HepG2 (cell line): Measurements from ENCODE around the gene LRRC53. TPM values are rescaled to one million over a fixed set of nuclear protein-coding genes. Genes with fewer than 3 reads are reported as not detected.

Source experiments
- ATAC-seq: fragments of 200-7000 bp; cut with Tn5 transposase; 3 replicates; pipeline ENCODE4 v1.9.1; 2020; ENCODE audit warnings: mild to moderate bottlenecking, moderate library complexity
- BruUV-seq: library from RNA; stranded (reverse); fragments of 400-500 nt; replicated peaks from 2 replicates; lab custom pipeline; 2021; lab: Mats Ljungman, UMichigan
- CTCF ChIA-PET: fragments of 300-600 bp; formaldehyde crosslinking; extraction: SDS; loops from one replicate; lab custom pipeline; 2021; ENCODE audit warnings: low total read pairs, inconsistent platforms, low intra/inter-chr PET ratio; lab: Yijun Ruan, JAX
- POLR2A ChIA-PET: fragments of 350-600 bp; sonication (Branson Sonifier 250); formaldehyde crosslinking; loops from one replicate; lab custom pipeline; 2020; ENCODE audit warnings: antibody characterized with exemption, inconsistent platforms; lab: Yijun Ruan, JAX
- DNase-seq: peaks from one replicate; pipeline ENCODE4 v3.0.0-alpha.2; 2015; ENCODE audit warnings: low spot score
- FAIRE-seq: peaks from 3 replicates; lab custom pipeline; 2011; peaks lifted over from hg19 to GRCh38; lab: Jason Lieb, UNC
- H2AFZ ChIP-seq: one replicate; pipeline ENCODE4 v1.6.1; 2011; ENCODE audit warnings: low read length, inconsistent platforms
- H3K27ac ChIP-seq: fragments of 300-600 bp; 3 replicates; pipeline ENCODE4 v1.8.0; 2011; ENCODE audit warnings: mixed run types, mild to moderate bottlenecking, mixed read lengths, low read length, inconsistent platforms; ENCODE audit not compliant: insufficient read depth; ENCODE audit errors: extremely low read length
- H3K27me3 ChIP-seq, 2 experiments: fragments of 200-600 bp in 1 of 2; 2 replicates in 1 of 2; 3 replicates in 1 of 2; pipeline versions ENCODE4 v1.6.0 to v1.8.0; 2011; ENCODE audit warnings: low read length in 2 of 2, mild to moderate bottlenecking in 2 of 2, moderate library complexity in 2 of 2, inconsistent platforms in 1 of 2; ENCODE audit not compliant: insufficient read depth in 2 of 2, control insufficient read depth in 1 of 2
- H3K36me3 ChIP-seq, 2 experiments: fragments of 200-600 bp in 1 of 2; replicated peaks in 1 of 2; 2 replicates in 1 of 2; 3 replicates in 1 of 2; pipeline versions ENCODE4 v1.5.1 to v1.8.0; 2011; ENCODE audit warnings: low read length in 2 of 2, inconsistent platforms in 1 of 2; ENCODE audit not compliant: insufficient read depth in 2 of 2, control insufficient read depth in 1 of 2
- H3K4me1 ChIP-seq: 2 replicates; pipeline ENCODE4 v1.5.1; 2012; ENCODE audit warnings: low read length, inconsistent platforms; ENCODE audit not compliant: insufficient read depth
- H3K4me2 ChIP-seq: 2 replicates; pipeline ENCODE4 v1.6.0; 2011; ENCODE audit warnings: low read depth, low read length, inconsistent platforms
- H3K4me3 ChIP-seq, 3 experiments: fragments of 200-600 bp in 1 of 3; sonication (generic), shearing (Covaris generic) in 1 of 3; replicated peaks in 1 of 3; 2 replicates each; pipeline ENCODE4 v1.5.1; 2011 to 2016; ENCODE audit warnings: low read length in 3 of 3, inconsistent platforms in 2 of 3, low read depth in 2 of 3, mild to moderate bottlenecking in 2 of 3, control low read depth in 1 of 3, mixed read lengths in 1 of 3; ENCODE audit not compliant: insufficient read depth in 1 of 3
- H3K79me2 ChIP-seq: one replicate; pipeline ENCODE4 v1.6.1; 2011; ENCODE audit warnings: low read length, inconsistent platforms; ENCODE audit not compliant: insufficient read depth
- H3K9ac ChIP-seq: 2 replicates; pipeline ENCODE4 v1.6.0; 2011; ENCODE audit warnings: mild to moderate bottlenecking, low read depth, low read length, inconsistent platforms; ENCODE audit not compliant: insufficient read depth
- H3K9me3 ChIP-seq: 2 replicates; pipeline ENCODE4 v1.5.1; 2012; ENCODE audit warnings: mild to moderate bottlenecking, low read length
- H4K20me1 ChIP-seq: 2 replicates; pipeline ENCODE4 v1.6.0; 2011; ENCODE audit warnings: inconsistent platforms, mild to moderate bottlenecking, low read length, moderate library complexity; ENCODE audit not compliant: insufficient read depth
- CEBPG ChIP-seq: IDR thresholded peaks from 2 replicates; pipeline ENCODE4 v1.6.1; 2016
- FOXP1 ChIP-seq, 2 experiments: fragments of 450-650 bp in 1 of 2; IDR thresholded peaks; 2 replicates each; pipeline ENCODE4 v1.6.1; 2017 to 2018; ENCODE audit warnings: antibody characterized with exemption in 1 of 2
- KLF6 ChIP-seq: IDR thresholded peaks from 2 replicates; pipeline ENCODE4 v1.8.0; 2016; ENCODE audit warnings: missing biosample characterization, missing genetic modification reagents
- MIER3 ChIP-seq: IDR thresholded peaks from 2 replicates; pipeline ENCODE4 v1.6.1; 2016; ENCODE audit warnings: missing compliant biosample characterization, borderline replicate concordance
- SMAD3 ChIP-seq: sonication (generic); formaldehyde crosslinking; IDR thresholded peaks from 2 replicates; pipeline ENCODE4 v1.4.0; 2020; ENCODE audit warnings: missing genetic modification reagents
- STAG1 ChIP-seq: sonication (generic); formaldehyde crosslinking; IDR thresholded peaks from 2 replicates; pipeline ENCODE4 v1.4.0; 2020; ENCODE audit warnings: missing genetic modification reagents
- TBX3 ChIP-seq: fragments of 450-650 bp; IDR thresholded peaks from 2 replicates; pipeline ENCODE4 v1.6.1; 2017; ENCODE audit warnings: antibody characterized with exemption, mild to moderate bottlenecking, inconsistent platforms, borderline replicate concordance
- ZNF343 ChIP-seq: sonication (generic); formaldehyde crosslinking; IDR thresholded peaks from 2 replicates; pipeline ENCODE4 v1.4.0; 2020; ENCODE audit warnings: mild to moderate bottlenecking, missing genetic modification reagents
- WGBS: methylation state at CpG from one replicate; pipeline ENCODE4 v1.1.6; 2017; ENCODE audit warnings: low lambda C conversion rate; 5-methylcytosine and 5-hydroxymethylcytosine counted together
- in situ Hi-C: cut with HindIII; loops from 2 replicates; pipeline ENCODE4 v1.10.0; 2017; ENCODE audit warnings: low pct_unique_long_range_greater_than_20kb; ENCODE audit not compliant: extremely low pct_ligation_motif_present
- intact Hi-C: fragments of 100-400 bp; cut with micrococcal nuclease; formaldehyde crosslinking; loops from one replicate; pipeline ENCODE4 v1.10.0; 2022; ENCODE audit not compliant: unreplicated experiment
- polyA plus RNA-seq, 8 experiments: library from polyadenylated mRNA; depleted of rRNA in 3 of 8; stranded (reverse) in 7 of 8; unstranded in 1 of 8; fragments of >200 nt; fragmentation: Illumina TruSeq in 4 of 8; extraction: Trizol in 4 of 8; gene quantifications; 2 replicates each; pipeline versions ENCODE4 v1.2.1 to v1.2.3, GENCODE V29; 2011 to 2016; ENCODE audit warnings: low read depth in 4 of 8, missing spikeins in 1 of 8, mixed read lengths in 1 of 8; ENCODE audit not compliant: insufficient read depth in 1 of 8
- total RNA-seq, 5 experiments: library from RNA; depleted of rRNA; stranded (reverse); fragments of >200 nt; fragmentation: Illumina TruSeq; extraction: Trizol; gene quantifications; 2 replicates each; pipeline ENCODE4 v1.2.3, GENCODE V29; 2016; ENCODE audit warnings: low read depth in 1 of 5
- TF ChIP-seq, protein P1 (sequence below): sonication (generic); formaldehyde crosslinking; IDR thresholded peaks from 2 replicates; pipeline ENCODE4 v1.8.1; 2022; ENCODE audit warnings: low read depth, mild to moderate bottlenecking, missing genetic modification reagents
- TF ChIP-seq, protein P2 (sequence below): sonication (generic); formaldehyde crosslinking; IDR thresholded peaks from 2 replicates; pipeline ENCODE4 v1.4.0; 2020; ENCODE audit warnings: missing genetic modification reagents
- TF ChIP-seq, protein P3 (sequence below): sonication (generic); formaldehyde crosslinking; IDR thresholded peaks from 2 replicates; pipeline ENCODE4 v1.4.0; 2020; ENCODE audit warnings: missing genetic modification reagents
- TF ChIP-seq, protein P4 (sequence below): sonication (generic); formaldehyde crosslinking; IDR thresholded peaks from 2 replicates; pipeline ENCODE4 v1.5.1; 2020; ENCODE audit warnings: missing genetic modification reagents, mild to moderate bottlenecking, borderline replicate concordance
- TF ChIP-seq, protein P5 (sequence below): sonication (generic); formaldehyde crosslinking; IDR thresholded peaks from 2 replicates; pipeline ENCODE4 v1.5.0; 2020; ENCODE audit warnings: missing genetic modification reagents

Gene LRRC53
- total and polyA plus RNA-seq, 2 of the 13 experiments (the other 11 are each of a cell fraction or from before 2014, with no cell fraction given) = not detected

DNA sequence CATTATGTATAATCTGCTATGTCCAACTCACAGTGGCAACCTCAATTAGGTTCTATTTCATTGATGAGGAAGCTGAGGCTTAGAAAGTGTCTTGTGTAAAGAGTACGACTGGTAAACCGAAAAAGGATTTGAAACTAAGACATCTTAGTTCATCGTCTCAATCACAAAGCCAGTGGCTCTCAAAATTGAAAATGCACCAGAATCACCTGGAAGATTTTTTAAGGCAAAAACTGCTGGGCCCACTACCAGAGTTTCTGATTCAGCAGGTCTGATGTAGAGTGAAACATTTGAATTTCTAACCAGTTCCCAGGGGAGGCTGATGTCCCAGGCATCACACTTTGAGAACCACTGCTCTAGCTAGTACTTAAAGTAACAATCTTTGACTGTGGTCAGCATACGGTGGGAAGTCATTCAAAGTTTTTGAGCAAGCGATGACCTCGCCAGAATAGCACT lies 5.2 kb upstream of the LRRC53 start:
- BruUV-seq = no TSS peak
- ATAC-seq = no peak
- no peaks in the 10 kb centered on the region for H3K79me2 ChIP-seq
- H3K9me3 ChIP-seq = no peaks in the 10 kb centered on the region
- ChIA-PET POLR2A (no interaction called here), CTCF (no interaction called here)
- in situ Hi-C loops = no loop called here
- 7% methylated on average over 6 of the region's 6 CpGs for WGBS
- no peaks in the 10 kb centered on the region for H3K27me3 ChIP-seq
- no peaks in the 10 kb centered on the region for H3K36me3 ChIP-seq
- H3K9ac ChIP-seq = no peak overlapping the region
- intact Hi-C loops = no loop called here
- no peak for DNase-seq
- H2AFZ ChIP-seq = no peak overlapping the region
- no peak overlapping the region for H3K27ac ChIP-seq
- H3K4me2 ChIP-seq = no peak overlapping the region
- no peak overlapping the region for H3K4me3 ChIP-seq
- no peaks in the 10 kb centered on the region for H4K20me1 ChIP-seq
- no peaks in the 10 kb centered on the region for H3K4me1 ChIP-seq
- FAIRE-seq = no peak
- no peak for TF ChIP-seq FOXP1 (IDR thresholded peaks at IDR 0.05)
- no peak for TF ChIP-seq FOXP1 (CRISPR knock-in tag; IDR thresholded peaks at IDR 0.05)
- no peak for TF ChIP-seq ZNF343 (CRISPR knock-in tag)
- TF ChIP-seq, protein P1, sequence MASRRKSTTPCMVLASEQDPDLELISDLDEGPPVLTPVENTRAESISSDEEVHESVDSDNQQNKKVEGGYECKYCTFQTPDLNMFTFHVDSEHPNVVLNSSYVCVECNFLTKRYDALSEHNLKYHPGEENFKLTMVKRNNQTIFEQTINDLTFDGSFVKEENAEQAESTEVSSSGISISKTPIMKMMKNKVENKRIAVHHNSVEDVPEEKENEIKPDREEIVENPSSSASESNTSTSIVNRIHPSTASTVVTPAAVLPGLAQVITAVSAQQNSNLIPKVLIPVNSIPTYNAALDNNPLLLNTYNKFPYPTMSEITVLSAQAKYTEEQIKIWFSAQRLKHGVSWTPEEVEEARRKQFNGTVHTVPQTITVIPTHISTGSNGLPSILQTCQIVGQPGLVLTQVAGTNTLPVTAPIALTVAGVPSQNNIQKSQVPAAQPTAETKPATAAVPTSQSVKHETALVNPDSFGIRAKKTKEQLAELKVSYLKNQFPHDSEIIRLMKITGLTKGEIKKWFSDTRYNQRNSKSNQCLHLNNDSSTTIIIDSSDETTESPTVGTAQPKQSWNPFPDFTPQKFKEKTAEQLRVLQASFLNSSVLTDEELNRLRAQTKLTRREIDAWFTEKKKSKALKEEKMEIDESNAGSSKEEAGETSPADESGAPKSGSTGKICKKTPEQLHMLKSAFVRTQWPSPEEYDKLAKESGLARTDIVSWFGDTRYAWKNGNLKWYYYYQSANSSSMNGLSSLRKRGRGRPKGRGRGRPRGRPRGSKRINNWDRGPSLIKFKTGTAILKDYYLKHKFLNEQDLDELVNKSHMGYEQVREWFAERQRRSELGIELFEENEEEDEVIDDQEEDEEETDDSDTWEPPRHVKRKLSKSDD (CRISPR knock-in tag) = no peak
- TF ChIP-seq, protein P2, sequence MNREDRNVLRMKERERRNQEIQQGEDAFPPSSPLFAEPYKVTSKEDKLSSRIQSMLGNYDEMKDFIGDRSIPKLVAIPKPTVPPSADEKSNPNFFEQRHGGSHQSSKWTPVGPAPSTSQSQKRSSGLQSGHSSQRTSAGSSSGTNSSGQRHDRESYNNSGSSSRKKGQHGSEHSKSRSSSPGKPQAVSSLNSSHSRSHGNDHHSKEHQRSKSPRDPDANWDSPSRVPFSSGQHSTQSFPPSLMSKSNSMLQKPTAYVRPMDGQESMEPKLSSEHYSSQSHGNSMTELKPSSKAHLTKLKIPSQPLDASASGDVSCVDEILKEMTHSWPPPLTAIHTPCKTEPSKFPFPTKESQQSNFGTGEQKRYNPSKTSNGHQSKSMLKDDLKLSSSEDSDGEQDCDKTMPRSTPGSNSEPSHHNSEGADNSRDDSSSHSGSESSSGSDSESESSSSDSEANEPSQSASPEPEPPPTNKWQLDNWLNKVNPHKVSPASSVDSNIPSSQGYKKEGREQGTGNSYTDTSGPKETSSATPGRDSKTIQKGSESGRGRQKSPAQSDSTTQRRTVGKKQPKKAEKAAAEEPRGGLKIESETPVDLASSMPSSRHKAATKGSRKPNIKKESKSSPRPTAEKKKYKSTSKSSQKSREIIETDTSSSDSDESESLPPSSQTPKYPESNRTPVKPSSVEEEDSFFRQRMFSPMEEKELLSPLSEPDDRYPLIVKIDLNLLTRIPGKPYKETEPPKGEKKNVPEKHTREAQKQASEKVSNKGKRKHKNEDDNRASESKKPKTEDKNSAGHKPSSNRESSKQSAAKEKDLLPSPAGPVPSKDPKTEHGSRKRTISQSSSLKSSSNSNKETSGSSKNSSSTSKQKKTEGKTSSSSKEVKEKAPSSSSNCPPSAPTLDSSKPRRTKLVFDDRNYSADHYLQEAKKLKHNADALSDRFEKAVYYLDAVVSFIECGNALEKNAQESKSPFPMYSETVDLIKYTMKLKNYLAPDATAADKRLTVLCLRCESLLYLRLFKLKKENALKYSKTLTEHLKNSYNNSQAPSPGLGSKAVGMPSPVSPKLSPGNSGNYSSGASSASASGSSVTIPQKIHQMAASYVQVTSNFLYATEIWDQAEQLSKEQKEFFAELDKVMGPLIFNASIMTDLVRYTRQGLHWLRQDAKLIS (CRISPR knock-in tag) = no peak
- TF ChIP-seq TBX3 = no peak
- TF ChIP-seq KLF6 (CRISPR knock-in tag) = no peak
- TF ChIP-seq, protein P3, sequence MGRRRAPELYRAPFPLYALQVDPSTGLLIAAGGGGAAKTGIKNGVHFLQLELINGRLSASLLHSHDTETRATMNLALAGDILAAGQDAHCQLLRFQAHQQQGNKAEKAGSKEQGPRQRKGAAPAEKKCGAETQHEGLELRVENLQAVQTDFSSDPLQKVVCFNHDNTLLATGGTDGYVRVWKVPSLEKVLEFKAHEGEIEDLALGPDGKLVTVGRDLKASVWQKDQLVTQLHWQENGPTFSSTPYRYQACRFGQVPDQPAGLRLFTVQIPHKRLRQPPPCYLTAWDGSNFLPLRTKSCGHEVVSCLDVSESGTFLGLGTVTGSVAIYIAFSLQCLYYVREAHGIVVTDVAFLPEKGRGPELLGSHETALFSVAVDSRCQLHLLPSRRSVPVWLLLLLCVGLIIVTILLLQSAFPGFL = no peak
- TF ChIP-seq, protein P4, sequence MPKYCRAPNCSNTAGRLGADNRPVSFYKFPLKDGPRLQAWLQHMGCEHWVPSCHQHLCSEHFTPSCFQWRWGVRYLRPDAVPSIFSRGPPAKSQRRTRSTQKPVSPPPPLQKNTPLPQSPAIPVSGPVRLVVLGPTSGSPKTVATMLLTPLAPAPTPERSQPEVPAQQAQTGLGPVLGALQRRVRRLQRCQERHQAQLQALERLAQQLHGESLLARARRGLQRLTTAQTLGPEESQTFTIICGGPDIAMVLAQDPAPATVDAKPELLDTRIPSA (CRISPR knock-in tag) = no peak
- no peak for TF ChIP-seq CEBPG
- TF ChIP-seq, protein P5, sequence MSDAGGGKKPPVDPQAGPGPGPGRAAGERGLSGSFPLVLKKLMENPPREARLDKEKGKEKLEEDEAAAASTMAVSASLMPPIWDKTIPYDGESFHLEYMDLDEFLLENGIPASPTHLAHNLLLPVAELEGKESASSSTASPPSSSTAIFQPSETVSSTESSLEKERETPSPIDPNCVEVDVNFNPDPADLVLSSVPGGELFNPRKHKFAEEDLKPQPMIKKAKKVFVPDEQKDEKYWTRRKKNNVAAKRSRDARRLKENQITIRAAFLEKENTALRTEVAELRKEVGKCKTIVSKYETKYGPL = no peak
- TF ChIP-seq STAG1 (CRISPR knock-in tag) = no peak
- TF ChIP-seq MIER3 (CRISPR knock-in tag) = no peak
- no peak for TF ChIP-seq SMAD3
